ENCODE measurements around the gene BMPER. TPM values are rescaled to one million over a fixed set of nuclear protein-coding genes. Genes with fewer than 3 reads are reported as not detected.

Gene BMPER
- total and polyA plus RNA-seq, 2 of the 8 experiments (the other 6 are each of a cell fraction or from before 2014, with no cell fraction given): 0.33 to 0.69 TPM

- POLR2A ChIA-PET (ENCODE audit: partially characterized antibody): interaction anchor here (0.6 to 1.2 kb wide), 2 partner anchors 11 to 140 kb away, joined by 3 to 4 read pairs; no protein-coding TSS in a partner anchor
- H3K56ac ChIP-seq (replicated peaks; ENCODE audit: insufficient read length, low read depth, low read length): no peak overlapping the region
- no peak overlapping the region for H2AFZ ChIP-seq (ENCODE audit: low read length)
- no peak overlapping the region for H2BK15ac ChIP-seq (ENCODE audit: low read length)
- DNase-seq (ENCODE audit: low read depth in 1 of 2, low spot score in 2 of 2) (no peak), FAIRE-seq (no peak)
- no peaks in the 10 kb centered on the region for H3K36me3 ChIP-seq (ENCODE audit: control insufficient read depth in 2 of 4, insufficient read depth in 4 of 4, low read length in 3 of 4)
- TF ChIP-seq CBX5 (IDR thresholded peaks at IDR 0.05; ENCODE audit: low read depth, low read length): no peak
- TF ChIP-seq SP2 (IDR thresholded peaks at IDR 0.05; ENCODE audit: low read length): no peak
- no peak for TF ChIP-seq KDM4A (IDR thresholded peaks at IDR 0.05; ENCODE audit: low read depth, low read length, severe bottlenecking)
- no peak for TF ChIP-seq SP1 (IDR thresholded peaks at IDR 0.05; ENCODE audit: low read depth, low read length)
- TF ChIP-seq CHD1 (IDR thresholded peaks at IDR 0.05; ENCODE audit: low read depth, low read length): no peak
- TF ChIP-seq MAFK (IDR thresholded peaks at IDR 0.05; ENCODE audit: low read depth, low read length): no peak
- TF ChIP-seq KDM1A (IDR thresholded peaks at IDR 0.05; ENCODE audit: borderline replicate concordance, low read length): no peak
- TF ChIP-seq JUN (IDR thresholded peaks at IDR 0.05; ENCODE audit: low read depth, low read length): no peak
- no peak for TF ChIP-seq EZH2 (IDR thresholded peaks at IDR 0.05; ENCODE audit: low read depth, low read length, severe bottlenecking)
- no peak for TF ChIP-seq TAF7 (optimal IDR thresholded peaks at IDR 0.05; ENCODE audit: borderline replicate concordance, low read depth, low read length)
- H2BK120ac ChIP-seq (replicated peaks; ENCODE audit: low read depth, low read length): no peak overlapping the region
- no peak overlapping the region for H4K5ac ChIP-seq (ENCODE audit: insufficient read length, low read depth, low read length)
- peaks cover 0 to under 1% (median 0%) of the 10 kb centered on the region in 4 experiments; a peak in 1 of 7 replicates for H3K27me3 ChIP-seq (replicated peaks in 1 of 4; ENCODE audit: control insufficient read depth in 3 of 4, extremely low read depth in 1 of 4, insufficient read depth in 3 of 4, low read length in 3 of 4)
- no peak overlapping the region for H3K27ac ChIP-seq (ENCODE audit: low read depth, low read length)
- H3K79me1 ChIP-seq (ENCODE audit: low read depth, low read length): no peaks in the 10 kb centered on the region
- H3K4me2 ChIP-seq (ENCODE audit: insufficient read depth in 1 of 2, low read depth in 2 of 2, low read length in 2 of 2): no peak overlapping the region
- no peak overlapping the region for H3K14ac ChIP-seq (ENCODE audit: insufficient read length)
- WGBS, 2 experiments (ENCODE audit: extremely low coverage in 1 of 2, insufficient coverage in 1 of 2, insufficient read length in 1 of 2, insufficient replicate concordance in 2 of 2, low coverage in 1 of 2, low lambda C conversion rate in 2 of 2, missing lambda C conversion rate in 1 of 2): 92% methylated on average over 7 of the region's 7 CpGs; no CpG with 5 or more reads in 1 of the 2 experiments
- H4K8ac ChIP-seq (ENCODE audit: extremely low read depth, insufficient read depth, low read length): no peak overlapping the region
- no peak overlapping the region for H2AK5ac ChIP-seq (ENCODE audit: low read depth, low read length)
- no peaks in the 10 kb centered on the region for H4K20me1 ChIP-seq (replicated peaks in 1 of 2; ENCODE audit: control insufficient read depth in 1 of 2, insufficient read depth in 2 of 2, low read length in 2 of 2)
- no peaks in the 10 kb centered on the region for H3K4me1 ChIP-seq (replicated peaks in 1 of 4; ENCODE audit: control insufficient read depth in 3 of 4, insufficient read depth in 4 of 4, low read length in 3 of 4)
- H3K4ac ChIP-seq (replicated peaks; ENCODE audit: insufficient read length, low read depth, low read length): no peak overlapping the region
- no peaks in the 10 kb centered on the region for H3K23me2 ChIP-seq (ENCODE audit: low read depth, low read length)
- H2BK12ac ChIP-seq (ENCODE audit: low read depth, low read length): no peak overlapping the region
- no peaks in the 10 kb centered on the region for H3K79me2 ChIP-seq (ENCODE audit: control insufficient read depth in 1 of 2, insufficient read depth in 2 of 2, low read length in 2 of 2)
- CTCF ChIA-PET (ENCODE audit: partially characterized antibody): interaction anchor here (0.9 to 1.2 kb wide), 3 partner anchors 18 to 69 kb away, joined by 3 to 6 read pairs (median 5); no protein-coding TSS in a partner anchor
- H3K23ac ChIP-seq (ENCODE audit: insufficient read length): no peak overlapping the region
- no peak overlapping the region for H4K91ac ChIP-seq (replicated peaks; ENCODE audit: insufficient read length, low read length)
- H2BK5ac ChIP-seq (ENCODE audit: low read depth, low read length): no peak overlapping the region
- no peaks in the 10 kb centered on the region for H3K9me3 ChIP-seq (ENCODE audit: insufficient read depth in 2 of 2, low read depth in 1 of 2, low read length in 1 of 2)
- H3K18ac ChIP-seq (ENCODE audit: extremely low read depth, low read length): no peak overlapping the region
- H3K4me3 ChIP-seq (ENCODE audit: extremely low read depth in 1 of 4, insufficient read depth in 2 of 4, low read depth in 3 of 4, low read length in 4 of 4): no peak overlapping the region
- no peak overlapping the region for H3K9ac ChIP-seq (replicated peaks in 1 of 4; ENCODE audit: extremely low read depth in 1 of 4, low read depth in 3 of 4, low read length in 3 of 4)
- no peak overlapping the region for H2BK20ac ChIP-seq (ENCODE audit: low read length)
Measured at GRCh38 chr7:34019301-34019790, 114.0 kb downstream of the BMPER start.

Data from H1 (cell line).